ENCODE results near the gene SCFD2. TPM values are rescaled to one million over a fixed set of nuclear protein-coding genes. Genes with fewer than 3 reads are reported as not detected.
"Not testable (repeated sequence)": the region's sequence is repeated elsewhere in the genome, so short reads cannot be mapped to it uniquely, and the experiment has no call there.

SCFD2 gene
- total RNA-seq, 4 donors from 2014 or later, result 24.7 to 49.2 (median 33.9) TPM

DNA sequence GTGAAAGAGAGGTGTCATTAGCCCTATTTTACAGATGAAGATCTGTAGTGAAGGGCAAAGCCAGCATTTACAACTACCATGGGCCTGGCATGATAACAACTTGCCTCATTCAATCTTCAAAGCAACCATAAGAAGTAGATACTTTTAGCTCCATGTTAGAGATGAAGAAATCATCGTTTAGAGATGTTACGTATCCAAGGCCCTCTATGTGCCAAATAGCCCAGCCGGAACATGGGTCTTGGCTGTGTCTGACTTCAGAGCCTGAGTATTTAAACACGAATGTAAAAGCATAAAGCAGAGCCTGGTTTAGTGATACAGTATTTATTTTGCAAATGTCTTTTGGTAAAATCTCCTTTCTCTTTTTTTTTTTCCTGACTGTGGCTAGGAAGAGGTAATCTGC lies 306.6 kb downstream of the SCFD2 start:
- Histone ChIP-seq H3K36me3 (no peaks in the 10 kb centered on the region), H3K4me3 (no peak overlapping the region), H3K27ac (no peak overlapping the region), H3K9me3 (no peaks in the 10 kb centered on the region), H3K4me1 (peaks cover 0 to 12% (median 0%) of the 10 kb centered on the region in 4 donors), H3K27me3 (no peaks in the 10 kb centered on the region)
- 85 to 92% methylated on average over 4 of the region's 4 CpGs for WGBS, 2 donors
- no peak for DNase-seq (ENCODE audit: low spot score in 2 of 2)
- no peak for TF ChIP-seq POLR2A (IDR thresholded peaks at IDR 0.05)
- TF ChIP-seq EP300 (IDR thresholded peaks at IDR 0.05), result no peak
- no peak for TF ChIP-seq CTCF (IDR thresholded peaks at IDR 0.05)

DNA sequence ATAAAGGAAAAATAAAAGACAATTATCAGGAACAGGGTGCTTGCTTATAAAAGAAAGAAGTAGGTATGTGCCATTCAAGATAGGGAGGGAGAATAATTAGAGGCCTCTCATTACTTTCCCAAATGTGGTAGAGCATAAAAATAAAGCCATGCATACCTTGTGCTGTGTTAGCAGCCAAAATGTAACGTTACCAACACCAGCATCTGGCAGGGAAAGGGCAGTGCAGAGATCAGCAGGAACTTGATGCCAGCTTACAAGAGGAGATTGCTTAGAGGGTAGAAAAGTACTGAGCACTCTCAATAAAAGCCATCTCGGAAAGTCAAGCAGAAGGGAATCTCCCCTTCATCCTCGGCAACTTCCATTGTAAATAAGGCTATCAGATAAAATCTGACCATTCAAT lies 308.2 kb downstream of the SCFD2 start:
- Histone ChIP-seq H3K27ac (no peak overlapping the region), H3K36me3 (no peaks in the 10 kb centered on the region), H3K9me3 (no peaks in the 10 kb centered on the region), H3K27me3 (no peaks in the 10 kb centered on the region), H3K4me1 (peaks cover 0 to 12% (median 0%) of the 10 kb centered on the region in 4 donors), H3K4me3 (no peak overlapping the region)
- TF ChIP-seq POLR2A (IDR thresholded peaks at IDR 0.05) (no peak), EP300 (IDR thresholded peaks at IDR 0.05) (no peak), CTCF (IDR thresholded peaks at IDR 0.05) (no peak)
- no peak for DNase-seq (ENCODE audit: low spot score in 2 of 2)
- 96 to 98% methylated on average over 3 of the region's 3 CpGs for WGBS, 2 donors

DNA sequence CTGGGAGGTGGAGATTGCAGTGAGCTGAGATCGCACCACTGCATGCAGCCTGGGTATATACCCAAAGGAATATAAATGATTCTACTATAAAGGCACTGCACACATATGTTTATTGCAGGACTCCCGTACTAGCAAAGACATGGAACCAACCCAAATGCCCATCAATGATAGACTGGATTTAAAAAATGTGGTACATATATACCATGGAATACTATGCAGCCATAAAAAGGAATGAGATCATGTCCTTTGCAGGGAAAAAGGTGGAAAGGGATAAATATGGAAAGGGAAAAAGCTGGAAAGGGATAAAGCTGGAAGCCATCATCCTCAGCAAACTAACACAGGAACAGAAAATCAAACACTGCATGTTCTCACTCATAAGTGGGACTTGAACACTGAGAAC lies 308.8 kb downstream of the SCFD2 start:
- H3K4me3 ChIP-seq; DNase-seq (ENCODE audit: low spot score in 2 of 2); H3K9me3 ChIP-seq; H3K27me3 ChIP-seq; H3K36me3 ChIP-seq; H3K27ac ChIP-seq: not testable (repeated sequence)
- WGBS, 2 donors, result 88 to 97% methylated on average over 2 of the region's 2 CpGs
- peaks cover 0 to 12% (median 0%) of the 10 kb centered on the region in 4 donors for H3K4me1 ChIP-seq

DNA sequence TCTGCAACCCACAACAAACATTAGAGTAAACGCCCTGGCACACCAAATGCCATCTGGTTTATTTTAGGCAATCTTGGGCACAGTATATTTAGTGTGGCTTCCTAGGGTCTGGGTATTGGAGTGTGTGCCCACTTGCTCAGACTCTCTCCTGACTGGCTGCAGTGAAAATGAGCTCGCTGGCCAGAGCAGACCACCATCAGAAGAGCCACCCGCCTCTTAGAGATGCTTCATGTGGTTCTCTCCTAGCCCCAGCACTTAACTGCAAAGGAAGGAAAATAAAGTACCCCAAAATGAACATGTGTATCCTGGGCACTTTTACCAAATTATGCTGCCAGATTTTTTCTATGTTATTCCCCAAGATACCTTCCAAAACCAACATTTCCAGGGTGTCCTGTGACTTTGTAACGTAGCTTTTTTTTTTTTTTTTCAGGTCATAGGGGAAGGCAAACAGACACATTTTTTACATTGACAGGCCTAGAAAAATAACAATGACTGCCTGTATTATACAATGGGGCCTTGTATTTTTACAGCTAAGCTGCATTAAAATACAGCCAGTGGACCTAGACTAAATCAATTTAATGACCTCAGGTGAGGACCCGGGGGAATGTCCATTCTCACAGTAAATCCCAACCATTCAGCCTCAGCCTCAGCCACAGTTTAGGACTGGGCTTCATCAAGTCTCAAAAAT lies 310.0 kb downstream of the SCFD2 start:
- H3K27me3 ChIP-seq, result no peaks in the 10 kb centered on the region
- H3K36me3 ChIP-seq, result peaks cover 0 to 4% (median 0%) of the 10 kb centered on the region in 3 donors
- 56 to 59% methylated on average over 5 of the region's 5 CpGs for WGBS, 2 donors
- TF ChIP-seq POLR2A (IDR thresholded peaks at IDR 0.05), result no peak
- no peak for TF ChIP-seq EP300 (IDR thresholded peaks at IDR 0.05)
- no peak for TF ChIP-seq CTCF (IDR thresholded peaks at IDR 0.05)
- H3K27ac ChIP-seq, result no peak overlapping the region
- H3K4me1 ChIP-seq, result peaks cover 0 to 12% (median 0%) of the 10 kb centered on the region in 4 donors
- DNase-seq (ENCODE audit: low spot score in 2 of 2), result no peak
- H3K4me3 ChIP-seq, result no peak overlapping the region
- no peaks in the 10 kb centered on the region for H3K9me3 ChIP-seq

- H3K4me3 ChIP-seq, result no peak overlapping the region
- H3K27ac ChIP-seq, result no peak overlapping the region
- H3K4me1 ChIP-seq, result peaks cover 0 to 12% (median 0%) of the 10 kb centered on the region in 4 donors
- TF ChIP-seq EP300 (IDR thresholded peaks at IDR 0.05) (no peak), POLR2A (IDR thresholded peaks at IDR 0.05) (no peak), CTCF (IDR thresholded peaks at IDR 0.05) (no peak)
- peaks cover 0 to 4% (median 0%) of the 10 kb centered on the region in 3 donors for H3K36me3 ChIP-seq
- no peaks in the 10 kb centered on the region for H3K27me3 ChIP-seq
- H3K9me3 ChIP-seq, result no peaks in the 10 kb centered on the region
- DNase-seq (ENCODE audit: low spot score in 2 of 2), result no peak
- 48 to 65% methylated on average over 2 of the region's 2 CpGs for WGBS, 2 donors
Measured at GRCh38 chr4:53055274-53055673, 310.6 kb downstream of the SCFD2 start.
